ENCODE measurements around the gene RCOR1.

Gene RCOR1

DNA sequence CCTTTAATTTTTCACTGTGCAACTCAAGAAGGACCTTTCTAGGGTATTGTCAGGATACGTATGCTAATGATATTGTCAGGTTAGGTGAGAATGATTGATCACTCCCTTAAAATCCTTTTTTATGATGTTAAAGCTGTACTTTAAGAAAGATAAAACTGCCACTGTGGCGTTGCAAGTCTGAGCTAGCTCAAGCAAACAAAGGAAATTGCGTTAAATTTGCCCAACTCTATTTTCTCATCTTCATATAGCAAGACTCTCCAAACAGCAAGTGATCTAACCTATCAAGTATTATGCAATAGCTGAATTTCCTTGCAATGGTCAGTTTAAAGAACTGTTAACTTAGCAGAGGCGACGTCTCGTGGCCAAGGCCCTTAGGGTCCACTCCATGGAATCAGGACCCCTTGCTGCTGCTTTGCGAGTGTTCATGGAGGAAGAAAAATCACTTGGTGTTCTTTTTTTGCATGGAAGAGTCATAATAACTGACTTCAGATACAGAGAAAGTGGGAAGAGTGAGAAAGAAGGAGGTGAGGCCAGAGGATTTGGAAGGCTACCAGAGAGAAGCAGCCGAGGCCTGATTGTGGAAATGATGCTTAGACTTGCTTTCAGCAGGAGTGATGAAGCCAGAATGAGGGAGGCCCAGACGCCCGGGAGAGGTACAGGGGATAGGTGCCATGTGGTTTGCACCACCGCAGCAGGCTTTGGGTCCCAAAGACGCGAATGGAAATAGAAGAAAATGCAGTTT is 187.3 kb downstream of the RCOR1 start:
- DNase-seq: no peak

Measured in SHP77 treated with DMSO at 0.1 percent for 48 hours (cell line).